ENCODE data around the gene SLC5A11. TPM values are rescaled to one million over a fixed set of nuclear protein-coding genes. Genes with fewer than 3 reads are reported as not detected.

Gene SLC5A11
- total RNA-seq (under 1 TPM in 1 of 9 donors, not detected in 8; 0.75 TPM), polyA plus RNA-seq (not detected)
- long read RNA-seq, donor 1, result 0 reads
- long read RNA-seq, donor 2, result 0 reads
- long read RNA-seq, donor 3, partial matches to known transcripts, result 0 of 1 reads
- long read RNA-seq, donor 3, other reads (novel, unspliced or antisense), result 1 of 1 reads

DNA sequence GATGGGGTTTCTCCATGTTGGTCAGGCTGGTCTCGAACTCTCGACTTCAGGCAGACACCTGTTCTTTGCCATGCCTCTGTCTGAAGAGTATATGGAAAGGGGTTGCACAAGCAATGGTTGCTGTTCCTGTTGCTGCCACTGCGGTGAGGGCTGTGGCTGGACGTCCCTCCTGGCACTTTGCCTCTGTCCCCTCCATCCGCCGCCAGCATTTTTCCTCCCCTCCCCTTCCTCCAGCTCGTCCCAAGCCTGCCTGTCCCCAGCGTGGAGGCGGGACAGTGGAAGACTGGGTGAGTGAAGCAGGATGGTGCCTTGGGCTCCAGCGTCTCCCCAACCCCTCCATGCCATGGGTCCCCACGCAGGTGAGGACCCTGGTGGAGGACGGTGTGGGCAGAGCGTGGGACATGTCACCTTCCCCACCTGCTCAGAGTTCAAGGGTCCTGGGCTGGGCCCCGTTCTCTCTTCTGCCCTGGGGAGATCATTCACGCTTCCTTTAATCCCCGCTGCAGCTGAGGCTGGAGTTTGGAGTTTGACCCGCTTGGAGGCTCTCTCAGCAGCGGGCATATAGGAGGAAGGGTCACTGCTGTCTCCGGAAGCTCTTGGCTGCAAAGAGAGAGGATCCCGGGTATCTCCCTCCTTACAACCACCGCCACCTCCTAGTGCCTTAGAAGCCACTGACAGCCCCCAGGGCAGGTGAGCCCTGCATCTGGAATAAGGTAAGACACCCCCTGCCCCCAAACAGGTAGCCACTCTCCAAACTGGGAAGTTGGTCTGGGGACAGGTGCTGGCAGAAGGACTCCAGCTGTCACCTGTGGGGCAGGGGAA, at the start of gene SLC5A11:
TSS of gene SLC5A11 (plus strand) at position 238 of the 822 bp plus-strand sequence. CDS start 12,681 bp downstream, outside the sequence.
- TF ChIP-seq, protein P1, sequence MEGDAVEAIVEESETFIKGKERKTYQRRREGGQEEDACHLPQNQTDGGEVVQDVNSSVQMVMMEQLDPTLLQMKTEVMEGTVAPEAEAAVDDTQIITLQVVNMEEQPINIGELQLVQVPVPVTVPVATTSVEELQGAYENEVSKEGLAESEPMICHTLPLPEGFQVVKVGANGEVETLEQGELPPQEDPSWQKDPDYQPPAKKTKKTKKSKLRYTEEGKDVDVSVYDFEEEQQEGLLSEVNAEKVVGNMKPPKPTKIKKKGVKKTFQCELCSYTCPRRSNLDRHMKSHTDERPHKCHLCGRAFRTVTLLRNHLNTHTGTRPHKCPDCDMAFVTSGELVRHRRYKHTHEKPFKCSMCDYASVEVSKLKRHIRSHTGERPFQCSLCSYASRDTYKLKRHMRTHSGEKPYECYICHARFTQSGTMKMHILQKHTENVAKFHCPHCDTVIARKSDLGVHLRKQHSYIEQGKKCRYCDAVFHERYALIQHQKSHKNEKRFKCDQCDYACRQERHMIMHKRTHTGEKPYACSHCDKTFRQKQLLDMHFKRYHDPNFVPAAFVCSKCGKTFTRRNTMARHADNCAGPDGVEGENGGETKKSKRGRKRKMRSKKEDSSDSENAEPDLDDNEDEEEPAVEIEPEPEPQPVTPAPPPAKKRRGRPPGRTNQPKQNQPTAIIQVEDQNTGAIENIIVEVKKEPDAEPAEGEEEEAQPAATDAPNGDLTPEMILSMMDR (IDR thresholded peaks at IDR 0.05), result no peak
- TF ChIP-seq POLR2A (IDR thresholded peaks at IDR 0.05), result no peak
- WGBS, 4 donors, result 65 to 74% (median 70%) methylated on average over 19 to 21 of the region's 21 CpGs
- Histone ChIP-seq H3K36me3 (no peaks in the 10 kb centered on the region), H3K9me3 (no peaks in the 10 kb centered on the region), H3K4me3 (no peak within 1 kb of the TSS), H3K27ac (no peak within 1 kb of the TSS), H3K4me1 (no peaks in the 10 kb centered on the region), H3K27me3 (no peaks in the 10 kb centered on the region)
- no peak for DNase-seq
- peak in 1 of 4 donors; percentile 30 for ATAC-seq
- intact Hi-C loops (cut with DNase I), result loop anchor here in 1 of 10 donors (10.0 kb wide), 1 partner anchor 369 kb away; the partner anchor contains the start of gene AQP8

DNA sequence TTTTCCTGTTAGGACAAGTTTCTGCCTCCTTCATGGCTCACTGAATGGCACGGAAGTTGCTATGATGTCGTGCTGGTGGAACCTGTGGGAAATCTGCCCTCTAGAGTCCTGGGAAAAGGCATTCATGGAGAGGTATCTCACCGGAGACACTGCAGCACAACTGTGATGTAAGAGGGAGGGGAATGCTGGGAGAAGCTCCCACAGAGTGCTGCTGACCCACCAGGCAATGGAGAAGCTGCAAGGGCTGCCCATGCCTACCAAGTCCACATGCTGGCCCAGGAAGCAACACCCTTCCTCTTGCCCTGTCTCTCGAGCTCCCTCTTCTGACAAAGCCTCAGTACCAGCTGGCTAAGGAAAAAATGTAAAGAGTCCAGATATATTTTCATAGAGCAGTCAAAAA, 45.2 kb upstream of the SLC5A11 start:
- H3K36me3 ChIP-seq, result peaks cover 5 to 100% (median 98%) of the 10 kb centered on the region in 9 donors
- ATAC-seq, result peak; percentile 21 to 60 (median 56)

DNA sequence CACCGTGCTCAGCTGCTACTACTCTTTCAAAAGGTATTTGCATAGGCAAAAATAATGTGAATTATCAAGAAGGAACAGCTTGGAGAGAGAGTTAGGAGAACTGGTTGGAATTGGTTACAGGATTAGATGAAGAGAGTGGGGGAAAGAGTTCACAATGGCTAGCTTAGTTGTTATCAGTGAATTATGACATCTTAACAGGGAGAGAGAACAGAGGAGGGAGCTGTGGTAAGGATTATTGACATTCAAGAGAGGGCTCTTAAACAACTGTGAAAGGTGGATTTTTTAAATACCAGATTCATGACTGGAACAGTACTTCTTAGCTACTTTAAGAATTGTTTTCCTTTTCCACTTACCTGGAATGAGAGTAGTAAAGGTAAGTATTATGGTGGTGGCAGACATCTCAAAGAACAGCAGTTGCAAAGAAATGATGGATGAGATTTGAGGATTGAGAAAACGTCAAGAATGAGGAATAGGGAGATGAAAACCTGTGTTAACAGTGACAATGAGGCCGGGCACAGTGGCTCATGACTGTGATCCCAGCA, 43.9 kb upstream of the SLC5A11 start:
- WGBS, 4 donors, result 77 to 83% (median 83%) methylated on average over 3 of the region's 3 CpGs
- ATAC-seq (no peak), DNase-seq (no peak)
- TF ChIP-seq POLR2A (IDR thresholded peaks at IDR 0.05), result no peak
- TF ChIP-seq, protein P1 (IDR thresholded peaks at IDR 0.05), result no peak
- Histone ChIP-seq H3K4me1 (no peaks in the 10 kb centered on the region), H3K27ac (no peak overlapping the region), H3K27me3 (no peaks in the 10 kb centered on the region), H3K9me3 (no peaks in the 10 kb centered on the region), H3K36me3 (peaks cover 5 to 100% (median 98%) of the 10 kb centered on the region in 9 donors), H3K4me3 (no peak overlapping the region)
- intact Hi-C loops (cut with DNase I), result loop anchor here in 5 of 10 donors (5.0 to 10.0 kb wide), 3 partner anchors 220 to 237 kb away; no protein-coding TSS in a partner anchor

More for the DNA sequence above, 45.2 kb upstream of the SLC5A11 start:
- H3K9me3 ChIP-seq, result no peaks in the 10 kb centered on the region
- no peak for DNase-seq
- H3K4me3 ChIP-seq, result no peak overlapping the region
- TF ChIP-seq, protein P1 (IDR thresholded peaks at IDR 0.05), result peak in 7 of 12 donors; percentile 6 to 44 (median 25)
- no peak for TF ChIP-seq POLR2A (IDR thresholded peaks at IDR 0.05)
- no peaks in the 10 kb centered on the region for H3K4me1 ChIP-seq
- WGBS, 4 donors, result 55 to 75% (median 68%) methylated on average over 4 of the region's 4 CpGs
- H3K27ac ChIP-seq, result no peak overlapping the region
- no peaks in the 10 kb centered on the region for H3K27me3 ChIP-seq
- intact Hi-C loops (cut with DNase I), result loop anchor here in 5 of 10 donors (5.0 to 10.0 kb wide), 3 partner anchors 218 to 236 kb away; no protein-coding TSS in a partner anchor

GRCh38 chr16:24805484-24805883, 40.3 kb upstream of the SLC5A11 start:
- ATAC-seq (no peak), DNase-seq (no peak)
- Histone ChIP-seq H3K4me1 (no peaks in the 10 kb centered on the region), H3K36me3 (peaks cover 5 to 100% (median 98%) of the 10 kb centered on the region in 9 donors), H3K27ac (no peak overlapping the region), H3K9me3 (no peaks in the 10 kb centered on the region), H3K27me3 (no peaks in the 10 kb centered on the region), H3K4me3 (no peak overlapping the region)
- 86 to 94% (median 91%) methylated on average over 5 of the region's 5 CpGs for WGBS, 4 donors
- intact Hi-C loops (cut with DNase I), result loop anchor here in 5 of 10 donors (5.0 to 10.0 kb wide), 2 partner anchors 238 to 241 kb away; no protein-coding TSS in a partner anchor
- TF ChIP-seq, protein P1 (IDR thresholded peaks at IDR 0.05), result no peak
- no peak for TF ChIP-seq POLR2A (IDR thresholded peaks at IDR 0.05)

All from heart left ventricle (tissue), 16 donors.